ENCODE data around the gene TGFBR3L.

DNA sequence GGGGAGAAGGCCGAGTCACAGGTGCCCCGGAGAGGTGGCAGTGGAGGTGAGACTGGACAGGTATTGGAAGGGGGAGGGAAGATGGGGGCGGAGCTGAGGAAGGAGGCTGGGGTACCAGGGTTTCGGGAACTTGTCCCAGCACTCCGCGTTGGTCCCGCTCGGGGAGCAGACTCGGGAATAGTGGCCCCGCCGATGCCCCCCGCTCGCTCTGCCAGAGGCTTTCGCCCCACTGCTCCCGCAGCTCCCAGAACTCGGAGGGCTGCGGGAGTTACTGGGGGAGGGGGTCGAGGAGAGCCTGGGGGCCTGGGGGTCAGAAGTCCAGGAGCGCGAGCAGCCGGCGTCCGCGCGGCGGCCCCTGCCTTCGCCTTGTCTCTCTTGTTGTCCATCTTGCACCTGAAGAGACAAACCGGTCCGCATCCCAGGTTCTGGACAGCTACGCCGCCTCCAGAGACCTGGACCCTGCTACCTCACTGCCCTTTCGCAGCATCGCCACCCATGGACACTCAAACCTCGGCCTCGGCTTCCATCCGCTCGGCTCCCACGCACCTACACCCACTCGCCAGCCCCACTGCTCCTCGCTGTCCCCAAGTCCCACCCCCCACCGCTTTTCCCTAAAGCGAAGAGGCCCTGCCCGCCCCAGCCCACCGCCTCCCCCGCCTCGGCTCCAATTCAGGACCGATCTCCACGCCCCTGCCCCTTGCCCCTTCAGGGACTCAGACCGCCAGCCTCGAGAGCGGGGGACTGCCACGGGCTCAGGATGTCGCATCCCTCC, 41.1 kb upstream of the TGFBR3L start:
- TF ChIP-seq ZNF274 (IDR thresholded peaks at IDR 0.05; ENCODE audit: low read depth, low read length) (no peak), YY1 (IDR thresholded peaks at IDR 0.05; ENCODE audit: insufficient read depth, insufficient read length) (no peak), SUZ12 (IDR thresholded peaks at IDR 0.05; ENCODE audit: extremely low read depth, insufficient read depth, insufficient read length) (no peak)
